ENCODE measurements around the gene GRP. TPM values are rescaled to one million over a fixed set of nuclear protein-coding genes. Genes with fewer than 3 reads are reported as not detected.

GRP gene
- total RNA-seq, 1 donor from 2014 or later = not detected

DNA sequence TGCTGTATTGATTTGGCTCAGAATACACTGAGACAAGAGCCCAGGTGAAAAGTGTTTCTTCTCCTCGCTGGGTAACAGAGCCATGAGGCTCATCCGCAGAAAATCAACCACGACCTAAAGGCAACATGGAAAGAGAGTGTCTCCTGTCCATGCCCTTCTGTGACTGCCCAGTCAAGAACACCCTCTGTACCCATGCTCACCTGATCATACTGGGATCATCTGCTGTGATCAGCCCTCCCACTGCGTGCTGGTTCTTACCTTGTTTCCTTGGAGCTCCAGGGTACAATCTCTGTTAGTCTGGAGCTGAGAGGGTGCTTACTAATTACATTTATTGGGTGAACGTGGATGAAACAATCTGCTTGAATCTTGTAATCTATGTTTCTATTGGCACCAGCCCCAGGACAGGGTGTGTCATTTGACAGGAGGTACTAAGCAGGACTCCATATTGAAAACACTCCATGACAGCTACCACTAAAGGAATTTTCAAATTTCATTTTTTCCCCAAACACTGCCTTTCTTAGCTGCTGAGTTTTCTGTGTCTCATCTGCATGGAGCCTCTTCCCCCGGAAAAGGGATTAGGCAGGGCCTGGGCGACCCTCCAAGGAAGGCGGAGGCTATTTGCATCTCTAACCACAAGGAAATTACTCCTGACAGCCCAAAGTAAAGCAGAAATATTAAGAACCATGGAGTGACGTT is 39.7 kb upstream of the GRP start:
- Mint-ChIP-seq H3K4me3 (ENCODE audit: unreplicated experiment) (no peak overlapping the region), H3K36me3 (ENCODE audit: low read depth, unreplicated experiment) (no peaks in the 10 kb centered on the region), H3K27ac (ENCODE audit: unreplicated experiment) (no peak overlapping the region), H3K27me3 (ENCODE audit: low read depth, unreplicated experiment) (no peaks in the 10 kb centered on the region), H3K4me1 (ENCODE audit: low read depth, unreplicated experiment) (no peaks in the 10 kb centered on the region), H3K9me3 (ENCODE audit: unreplicated experiment) (no peaks in the 10 kb centered on the region)
- DNase-seq (ENCODE audit: low read depth) (peak; percentile 51), FAIRE-seq (no peak)
- no peak overlapping the region for H3K27ac ChIP-seq (ENCODE audit: low read depth, low read length)
- H4K20me1 ChIP-seq (ENCODE audit: insufficient read depth, low read length) = no peaks in the 10 kb centered on the region
- no peaks in the 10 kb centered on the region for H3K27me3 ChIP-seq (ENCODE audit: insufficient read depth, low read length)
- H3K9me3 ChIP-seq (ENCODE audit: insufficient read depth, low read depth, low read length) = no peaks in the 10 kb centered on the region
- H3K4me1 ChIP-seq (ENCODE audit: insufficient read depth, low read length) = peaks cover 5% of the 10 kb centered on the region
- TF ChIP-seq EZH2 (IDR thresholded peaks at IDR 0.05; ENCODE audit: insufficient read depth, low read length) = no peak
- TF ChIP-seq, protein P1, sequence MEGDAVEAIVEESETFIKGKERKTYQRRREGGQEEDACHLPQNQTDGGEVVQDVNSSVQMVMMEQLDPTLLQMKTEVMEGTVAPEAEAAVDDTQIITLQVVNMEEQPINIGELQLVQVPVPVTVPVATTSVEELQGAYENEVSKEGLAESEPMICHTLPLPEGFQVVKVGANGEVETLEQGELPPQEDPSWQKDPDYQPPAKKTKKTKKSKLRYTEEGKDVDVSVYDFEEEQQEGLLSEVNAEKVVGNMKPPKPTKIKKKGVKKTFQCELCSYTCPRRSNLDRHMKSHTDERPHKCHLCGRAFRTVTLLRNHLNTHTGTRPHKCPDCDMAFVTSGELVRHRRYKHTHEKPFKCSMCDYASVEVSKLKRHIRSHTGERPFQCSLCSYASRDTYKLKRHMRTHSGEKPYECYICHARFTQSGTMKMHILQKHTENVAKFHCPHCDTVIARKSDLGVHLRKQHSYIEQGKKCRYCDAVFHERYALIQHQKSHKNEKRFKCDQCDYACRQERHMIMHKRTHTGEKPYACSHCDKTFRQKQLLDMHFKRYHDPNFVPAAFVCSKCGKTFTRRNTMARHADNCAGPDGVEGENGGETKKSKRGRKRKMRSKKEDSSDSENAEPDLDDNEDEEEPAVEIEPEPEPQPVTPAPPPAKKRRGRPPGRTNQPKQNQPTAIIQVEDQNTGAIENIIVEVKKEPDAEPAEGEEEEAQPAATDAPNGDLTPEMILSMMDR (IDR thresholded peaks at IDR 0.05; ENCODE audit: insufficient read depth, low read depth, low read length) = no peak
- H3K4me2 ChIP-seq (ENCODE audit: low read length) = peak overlapping the region; percentile 35
- H3K79me2 ChIP-seq (ENCODE audit: insufficient read depth, low read length) = no peaks in the 10 kb centered on the region
- no peak overlapping the region for H3K4me3 ChIP-seq (ENCODE audit: insufficient read depth, low read depth, low read length)
- H3K36me3 ChIP-seq (ENCODE audit: insufficient read depth, low read length) = no peaks in the 10 kb centered on the region
- H3K9ac ChIP-seq (ENCODE audit: low read length) = no peak overlapping the region
- H2AFZ ChIP-seq (ENCODE audit: low read depth, low read length) = peak overlapping the region; percentile 51

DNA sequence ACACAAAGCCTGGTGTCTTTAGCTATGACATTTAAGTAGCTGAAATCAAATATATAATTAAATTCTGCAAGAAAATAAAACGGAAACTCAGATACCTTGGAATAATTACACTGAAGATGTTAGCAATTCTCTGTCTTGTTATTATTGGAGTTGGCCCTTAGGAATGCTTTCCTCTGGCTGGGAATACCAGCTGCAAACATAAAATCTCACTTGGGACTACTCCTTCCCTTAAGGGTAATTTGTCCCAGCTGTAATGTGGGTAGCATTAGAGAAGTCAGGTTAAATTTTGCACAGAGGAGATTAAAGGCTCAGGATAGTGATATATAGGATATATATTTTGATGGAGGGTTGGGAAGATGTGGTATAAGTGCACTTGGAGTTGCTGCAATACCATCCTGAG is 37.3 kb upstream of the GRP start:
- FAIRE-seq (no peak), DNase-seq (ENCODE audit: low read depth) (no peak)
- H3K27me3 Mint-ChIP-seq (ENCODE audit: low read depth, unreplicated experiment) = no peaks in the 10 kb centered on the region
- no peak overlapping the region for H3K27ac Mint-ChIP-seq (ENCODE audit: unreplicated experiment)
- peaks cover 5% of the 10 kb centered on the region for H3K4me1 ChIP-seq (ENCODE audit: insufficient read depth, low read length)
- no peaks in the 10 kb centered on the region for H3K9me3 Mint-ChIP-seq (ENCODE audit: unreplicated experiment)
- H4K20me1 ChIP-seq (ENCODE audit: insufficient read depth, low read length) = no peaks in the 10 kb centered on the region
- no peaks in the 10 kb centered on the region for H3K4me1 Mint-ChIP-seq (ENCODE audit: low read depth, unreplicated experiment)
- H3K27ac ChIP-seq (ENCODE audit: low read depth, low read length) = no peak overlapping the region
- TF ChIP-seq, protein P1 (IDR thresholded peaks at IDR 0.05; ENCODE audit: insufficient read depth, low read depth, low read length) = no peak
- TF ChIP-seq EZH2 (IDR thresholded peaks at IDR 0.05; ENCODE audit: insufficient read depth, low read length) = no peak
- no peak overlapping the region for H3K9ac ChIP-seq (ENCODE audit: low read length)
- no peaks in the 10 kb centered on the region for H3K9me3 ChIP-seq (ENCODE audit: insufficient read depth, low read depth, low read length)
- no peak overlapping the region for H3K4me2 ChIP-seq (ENCODE audit: low read length)
- H3K79me2 ChIP-seq (ENCODE audit: insufficient read depth, low read length) = no peaks in the 10 kb centered on the region
- no peak overlapping the region for H2AFZ ChIP-seq (ENCODE audit: low read depth, low read length)
- H3K36me3 Mint-ChIP-seq (ENCODE audit: low read depth, unreplicated experiment) = no peaks in the 10 kb centered on the region
- H3K36me3 ChIP-seq (ENCODE audit: insufficient read depth, low read length) = no peaks in the 10 kb centered on the region
- H3K27me3 ChIP-seq (ENCODE audit: insufficient read depth, low read length) = no peaks in the 10 kb centered on the region
- no peak overlapping the region for H3K4me3 Mint-ChIP-seq (ENCODE audit: unreplicated experiment)
- no peak overlapping the region for H3K4me3 ChIP-seq (ENCODE audit: insufficient read depth, low read depth, low read length)

DNA sequence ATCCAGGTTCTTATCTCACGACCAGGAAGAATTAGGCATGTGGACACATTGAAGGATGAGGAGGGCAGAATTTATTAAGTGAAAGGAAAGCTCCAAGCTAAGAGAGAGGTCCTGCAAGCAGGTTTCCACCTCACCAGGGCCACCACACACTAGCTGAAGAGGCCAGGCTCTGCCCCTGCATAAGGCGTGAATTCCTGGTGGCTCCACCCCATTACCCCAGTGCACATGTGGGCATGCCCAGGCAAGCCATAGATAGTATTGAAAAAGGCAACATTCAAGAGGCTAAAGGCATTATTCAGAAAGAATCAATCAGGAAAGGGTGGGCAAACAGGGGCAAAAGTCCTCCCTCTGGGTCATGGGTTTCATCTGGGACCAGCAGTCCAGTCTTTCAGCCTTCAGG is 30.9 kb upstream of the GRP start:
- no peak overlapping the region for H3K9ac ChIP-seq (ENCODE audit: low read length)
- H3K4me1 Mint-ChIP-seq (ENCODE audit: low read depth, unreplicated experiment) = no peaks in the 10 kb centered on the region
- H2AFZ ChIP-seq (ENCODE audit: low read depth, low read length) = no peak overlapping the region
- no peaks in the 10 kb centered on the region for H3K79me2 ChIP-seq (ENCODE audit: insufficient read depth, low read length)
- no peak overlapping the region for H3K4me3 Mint-ChIP-seq (ENCODE audit: unreplicated experiment)
- H3K36me3 Mint-ChIP-seq (ENCODE audit: low read depth, unreplicated experiment) = peaks cover 1% of the 10 kb centered on the region
- no peaks in the 10 kb centered on the region for H4K20me1 ChIP-seq (ENCODE audit: insufficient read depth, low read length)
- no peak overlapping the region for H3K27ac ChIP-seq (ENCODE audit: low read depth, low read length)
- no peak overlapping the region for H3K27ac Mint-ChIP-seq (ENCODE audit: unreplicated experiment)
- peaks cover 8% of the 10 kb centered on the region for H3K9me3 Mint-ChIP-seq (ENCODE audit: unreplicated experiment)
- H3K27me3 ChIP-seq (ENCODE audit: insufficient read depth, low read length) = peaks cover 3% of the 10 kb centered on the region
- H3K4me3 ChIP-seq (ENCODE audit: insufficient read depth, low read depth, low read length) = no peak overlapping the region
- H3K9me3 ChIP-seq (ENCODE audit: insufficient read depth, low read depth, low read length) = no peaks in the 10 kb centered on the region
- FAIRE-seq = no peak
- DNase-seq (ENCODE audit: low read depth) = no peak
- no peak overlapping the region for H3K4me2 ChIP-seq (ENCODE audit: low read length)
- no peaks in the 10 kb centered on the region for H3K36me3 ChIP-seq (ENCODE audit: insufficient read depth, low read length)
- no peaks in the 10 kb centered on the region for H3K4me1 ChIP-seq (ENCODE audit: insufficient read depth, low read length)
- TF ChIP-seq, protein P1 (IDR thresholded peaks at IDR 0.05; ENCODE audit: insufficient read depth, low read depth, low read length) = no peak
- TF ChIP-seq EZH2 (IDR thresholded peaks at IDR 0.05; ENCODE audit: insufficient read depth, low read length) = no peak
- H3K27me3 Mint-ChIP-seq (ENCODE audit: low read depth, unreplicated experiment) = peaks cover 3% of the 10 kb centered on the region

All from astrocyte (in vitro differentiated cells and primary cell).